Mesendoderm (in vitro differentiated cells): ENCODE results near the gene CYTH3.
A peak's percentile ranks its signal among the peaks of the same experiment; 100 is the strongest.

Experiments
- DNase-seq: peaks from one replicate; pipeline ENCODE4 v3.0.0; 2013
- H2AK5ac ChIP-seq: 2 replicates; pipeline ENCODE4 v1.6.1; 2013; ENCODE audit warnings: low read length, inconsistent platforms
- H2BK120ac ChIP-seq: 2 replicates; pipeline ENCODE4 v1.6.1; 2013; ENCODE audit warnings: low read depth, mild to moderate bottlenecking, low read length, moderate library complexity, mixed read lengths
- H2BK15ac ChIP-seq: replicated peaks from 2 replicates; pipeline ENCODE4 v1.6.1; 2013; ENCODE audit warnings: low read depth, mild to moderate bottlenecking, moderate library complexity
- H2BK5ac ChIP-seq: 2 replicates; pipeline ENCODE4 v1.6.1; 2013; ENCODE audit warnings: low read length, inconsistent platforms
- H3K18ac ChIP-seq: 2 replicates; pipeline ENCODE4 v1.6.1; 2013; ENCODE audit warnings: mild to moderate bottlenecking, low read length, mixed read lengths
- H3K23ac ChIP-seq: one replicate; pipeline ENCODE4 v1.6.1; 2013; ENCODE audit warnings: low read length
- H3K27ac ChIP-seq: 2 replicates; pipeline ENCODE4 v1.5.1; 2013; ENCODE audit warnings: low read depth, mild to moderate bottlenecking, inconsistent platforms, low read length, moderate library complexity
- H3K27me3 ChIP-seq: 2 replicates; pipeline ENCODE4 v1.6.1; 2013; ENCODE audit warnings: low read length, control low read depth, mild to moderate bottlenecking, inconsistent platforms; ENCODE audit not compliant: insufficient read depth, poor library complexity
- H3K36me3 ChIP-seq: 2 replicates; pipeline ENCODE4 v1.6.1; 2013; ENCODE audit warnings: low read length, inconsistent platforms; ENCODE audit not compliant: control insufficient read depth, insufficient read depth
- H3K4ac ChIP-seq: one replicate; pipeline ENCODE4 v1.6.1; 2013; ENCODE audit warnings: low read depth, mild to moderate bottlenecking, low read length, moderate library complexity
- H3K4me1 ChIP-seq: 2 replicates; pipeline ENCODE4 v1.6.1; 2013; ENCODE audit warnings: low read depth, low read length, inconsistent platforms; ENCODE audit not compliant: control insufficient read depth
- H3K4me2 ChIP-seq: 2 replicates; pipeline ENCODE4 v1.6.1; 2013; ENCODE audit warnings: low read length
- H3K4me3 ChIP-seq: 2 replicates; pipeline ENCODE4 v1.5.1; 2013; ENCODE audit warnings: mild to moderate bottlenecking, low read length
- H3K56ac ChIP-seq: one replicate; pipeline ENCODE4 v1.6.1; 2013; ENCODE audit warnings: low read length
- H3K79me1 ChIP-seq: 2 replicates; pipeline ENCODE4 v1.6.1; 2013; ENCODE audit warnings: low read length, inconsistent platforms
- H3K79me2 ChIP-seq: 2 replicates; pipeline ENCODE4 v1.6.1; 2013; ENCODE audit warnings: mild to moderate bottlenecking, low read length; ENCODE audit not compliant: control insufficient read depth, insufficient read depth
- H3K9ac ChIP-seq: 2 replicates; pipeline ENCODE4 v1.6.1; 2013; ENCODE audit warnings: low read length, inconsistent platforms
- H4K5ac ChIP-seq: one replicate; pipeline ENCODE4 v1.6.1; 2013; ENCODE audit warnings: low read length
- H4K8ac ChIP-seq: one replicate; pipeline ENCODE4 v1.6.1; 2013; ENCODE audit warnings: low read depth, mild to moderate bottlenecking, control low read depth, low read length, moderate library complexity
- WGBS: extraction: QIAGEN DNeasy Blood & Tissue Kit; methylation state at CpG from one replicate; pipeline ENCODE4 v1.1.7; 2013; ENCODE audit warnings: low lambda C conversion rate, missing lambda C conversion rate; ENCODE audit not compliant: insufficient coverage; ENCODE audit errors: extremely low coverage; 5-methylcytosine and 5-hydroxymethylcytosine counted together

CYTH3 gene

DNA sequence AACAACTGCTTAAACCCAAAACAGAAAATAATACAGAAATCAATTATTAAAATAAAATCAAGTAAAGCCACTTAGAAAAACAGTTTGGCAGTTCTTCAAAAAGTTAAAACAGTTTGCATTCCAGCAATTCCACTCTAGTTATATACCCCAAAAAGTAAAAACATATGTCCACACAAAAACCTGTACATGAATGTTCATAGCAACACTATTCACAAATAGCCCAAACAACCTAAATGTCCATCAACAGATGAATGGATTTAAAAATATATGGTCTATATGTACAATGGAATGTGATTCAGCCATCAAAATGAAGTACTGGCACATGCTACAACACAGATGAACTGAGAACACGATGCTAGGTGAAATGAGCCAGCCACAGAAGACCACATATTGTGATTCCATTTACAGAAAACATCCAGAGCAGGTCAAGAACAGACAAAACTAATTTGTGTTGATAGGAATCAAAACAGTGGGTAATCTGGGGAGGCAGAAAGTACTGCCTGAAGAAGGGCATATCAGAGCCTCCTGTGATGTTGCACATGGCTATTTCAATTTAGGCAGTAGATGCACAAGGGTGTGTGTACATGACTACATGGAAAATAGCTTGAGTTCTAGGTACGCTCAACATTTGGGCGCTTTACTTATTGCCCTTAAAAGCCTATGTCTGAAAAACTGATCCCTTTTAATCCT, 66.3 kb downstream of the CYTH3 start:
- Histone ChIP-seq H3K4ac (no peak overlapping the region), H2BK5ac (no peak overlapping the region), H3K56ac (no peak overlapping the region), H2BK120ac (no peak overlapping the region), H3K4me3 (no peak overlapping the region), H3K27me3 (no peaks in the 10 kb centered on the region), H3K36me3 (no peaks in the 10 kb centered on the region), H3K27ac (no peak overlapping the region), H4K8ac (no peak overlapping the region), H3K79me2 (no peaks in the 10 kb centered on the region), H2AK5ac (no peak overlapping the region), H2BK15ac (no peak overlapping the region), H3K23ac (no peak overlapping the region), H3K79me1 (peaks cover 1% of the 10 kb centered on the region), H3K4me1 (no peaks in the 10 kb centered on the region), H3K4me2 (no peak overlapping the region), H3K18ac (no peak overlapping the region), H3K9ac (no peak overlapping the region), H4K5ac (no peak overlapping the region)
- no CpG with 5 or more reads among the region's 3 CpGs for WGBS
- DNase-seq: no peak

DNA sequence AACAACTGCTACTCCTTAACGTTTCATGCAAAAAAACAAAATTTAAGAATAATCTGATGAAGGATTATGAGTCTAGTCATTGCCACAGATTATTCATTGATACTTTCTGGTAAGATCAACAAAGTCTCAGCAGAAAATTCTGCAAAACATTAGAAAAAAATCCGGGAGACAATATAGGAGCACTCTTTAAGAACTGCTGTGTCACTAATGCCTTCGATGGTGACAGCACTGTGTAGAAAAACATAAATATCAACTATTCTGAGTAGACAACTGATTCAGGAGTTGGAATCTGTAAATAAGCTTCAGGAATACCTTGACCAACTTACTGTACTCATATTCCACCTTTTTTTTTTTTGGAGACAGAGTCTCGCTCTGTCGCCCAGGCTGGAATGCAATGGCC, 69.0 kb downstream of the CYTH3 start:
- H2BK5ac ChIP-seq: no peak overlapping the region
- no peak overlapping the region for H3K18ac ChIP-seq
- no peak overlapping the region for H3K23ac ChIP-seq
- no peak overlapping the region for H3K56ac ChIP-seq
- H3K36me3 ChIP-seq: no peaks in the 10 kb centered on the region
- H3K9ac ChIP-seq: no peak overlapping the region
- WGBS: no CpG with 5 or more reads among the region's 5 CpGs
- no peak overlapping the region for H3K27ac ChIP-seq
- H2AK5ac ChIP-seq: no peak overlapping the region
- no peak overlapping the region for H4K8ac ChIP-seq
- H4K5ac ChIP-seq: no peak overlapping the region
- DNase-seq: no peak
- H3K27me3 ChIP-seq: no peaks in the 10 kb centered on the region
- H3K4me1 ChIP-seq: peaks cover 3% of the 10 kb centered on the region
- H3K4ac ChIP-seq: no peak overlapping the region
- no peaks in the 10 kb centered on the region for H3K79me2 ChIP-seq
- no peak overlapping the region for H3K4me3 ChIP-seq
- H2BK15ac ChIP-seq: no peak overlapping the region
- H3K79me1 ChIP-seq: no peaks in the 10 kb centered on the region
- H2BK120ac ChIP-seq: no peak overlapping the region
- H3K4me2 ChIP-seq: no peak overlapping the region

DNA sequence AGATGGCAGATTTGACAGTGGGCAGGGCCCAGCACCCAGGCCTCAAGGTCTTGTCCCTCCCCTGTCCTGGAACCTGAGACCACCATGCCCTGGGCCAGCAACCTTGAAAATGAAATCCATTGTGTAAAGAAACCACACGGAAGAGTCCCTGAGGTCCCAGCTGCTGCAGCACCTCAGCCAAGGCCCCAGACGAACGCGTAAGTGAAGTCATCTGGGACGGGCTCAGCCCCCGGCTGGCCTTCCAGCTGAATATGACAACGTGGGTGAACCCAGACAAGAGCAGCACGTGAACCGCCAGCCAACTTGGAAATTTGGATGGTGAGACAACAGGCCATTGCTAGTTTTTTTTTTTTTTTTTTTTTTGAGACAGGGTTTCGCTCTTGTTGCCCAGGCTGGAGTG, 70.3 kb downstream of the CYTH3 start:
- H3K27ac ChIP-seq: no peak overlapping the region
- no peak overlapping the region for H3K23ac ChIP-seq
- H3K4ac ChIP-seq: no peak overlapping the region
- H3K56ac ChIP-seq: no peak overlapping the region
- H4K5ac ChIP-seq: no peak overlapping the region
- no peaks in the 10 kb centered on the region for H3K79me2 ChIP-seq
- H2BK15ac ChIP-seq: no peak overlapping the region
- H2AK5ac ChIP-seq: no peak overlapping the region
- H3K79me1 ChIP-seq: no peaks in the 10 kb centered on the region
- H3K4me3 ChIP-seq: no peak overlapping the region
- H2BK120ac ChIP-seq: no peak overlapping the region
- no peak overlapping the region for H4K8ac ChIP-seq
- H3K4me2 ChIP-seq: no peak overlapping the region
- H2BK5ac ChIP-seq: no peak overlapping the region
- H3K36me3 ChIP-seq: no peaks in the 10 kb centered on the region
- no peak overlapping the region for H3K18ac ChIP-seq
- DNase-seq: no peak
- H3K4me1 ChIP-seq: peaks cover 3% of the 10 kb centered on the region
- H3K27me3 ChIP-seq: no peaks in the 10 kb centered on the region
- H3K9ac ChIP-seq: no peak overlapping the region
- no CpG with 5 or more reads among the region's 10 CpGs for WGBS

DNA sequence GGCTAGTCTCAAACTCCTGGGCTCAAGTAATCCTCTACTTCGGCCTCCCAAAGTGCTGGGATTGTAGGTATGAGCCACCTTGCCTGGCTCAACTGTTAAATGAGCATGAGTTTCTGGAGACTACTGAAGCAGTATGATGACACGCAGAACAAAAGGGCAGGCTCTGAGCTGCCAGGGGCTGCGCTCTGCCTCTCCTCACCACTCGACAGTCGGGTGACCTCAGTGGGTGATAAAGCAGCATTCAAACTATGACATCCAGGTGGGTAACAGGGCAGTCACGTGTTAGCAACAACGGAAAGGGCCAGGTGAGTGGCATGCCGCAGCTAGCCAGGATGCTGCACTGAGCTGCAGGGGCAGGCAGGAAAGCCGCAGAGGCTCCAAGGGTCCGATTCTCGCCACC, 71.5 kb downstream of the CYTH3 start:
- H3K36me3 ChIP-seq: no peaks in the 10 kb centered on the region
- no peak overlapping the region for H3K4ac ChIP-seq
- H3K9ac ChIP-seq: no peak overlapping the region
- H3K79me2 ChIP-seq: no peaks in the 10 kb centered on the region
- H2BK5ac ChIP-seq: no peak overlapping the region
- no peaks in the 10 kb centered on the region for H3K27me3 ChIP-seq
- no peak overlapping the region for H3K4me2 ChIP-seq
- H4K5ac ChIP-seq: no peak overlapping the region
- no peak overlapping the region for H3K18ac ChIP-seq
- H3K27ac ChIP-seq: no peak overlapping the region
- H3K4me1 ChIP-seq: peaks cover 3% of the 10 kb centered on the region
- no peak overlapping the region for H3K23ac ChIP-seq
- no peak overlapping the region for H3K4me3 ChIP-seq
- peak overlapping the region; percentile 2 for H3K56ac ChIP-seq
- no CpG with 5 or more reads among the region's 11 CpGs for WGBS
- no peak overlapping the region for H2BK15ac ChIP-seq
- no peak for DNase-seq
- H2AK5ac ChIP-seq: no peak overlapping the region
- H4K8ac ChIP-seq: no peak overlapping the region
- no peak overlapping the region for H2BK120ac ChIP-seq
- no peaks in the 10 kb centered on the region for H3K79me1 ChIP-seq

DNA sequence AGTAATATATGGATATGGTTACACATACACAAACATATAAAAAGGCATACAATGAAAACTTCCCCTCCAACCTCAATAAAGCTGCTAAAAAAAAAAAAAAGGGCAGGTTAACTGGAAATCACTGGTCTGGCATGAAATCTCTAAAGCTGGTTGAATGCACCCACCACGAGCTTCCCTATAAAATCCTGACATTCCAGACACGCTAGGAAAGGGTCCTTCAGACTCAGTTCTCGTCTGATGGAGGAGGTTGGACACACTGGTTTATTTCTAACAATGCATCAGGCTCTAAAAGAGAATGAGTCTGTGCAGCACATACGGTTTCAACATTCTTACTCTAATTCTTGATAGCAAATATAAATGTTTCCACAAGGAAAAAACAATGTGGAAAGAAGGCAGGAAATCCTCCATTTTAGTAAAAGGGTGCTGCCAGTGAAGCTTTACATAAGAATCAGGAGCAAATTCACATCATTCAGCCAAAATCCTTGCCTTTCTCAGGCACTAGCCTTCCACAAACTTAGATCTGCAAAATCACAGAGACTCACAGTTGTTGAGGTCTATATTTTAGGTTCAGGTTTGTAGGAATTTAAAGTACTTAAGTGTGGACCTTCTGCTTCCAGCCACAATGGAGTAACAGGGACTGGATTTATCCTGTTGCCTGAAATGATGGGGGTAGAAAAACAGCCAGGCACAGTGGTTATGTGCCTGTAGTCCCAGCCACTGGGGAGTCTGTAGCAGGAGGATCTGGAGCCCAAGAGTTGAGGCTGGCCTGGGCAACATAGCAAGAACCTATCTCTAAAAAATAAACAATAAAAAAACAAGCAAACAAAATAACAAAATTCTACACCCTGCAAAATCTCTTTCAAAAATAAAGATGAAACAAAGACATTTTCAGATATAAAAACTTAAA, 73.5 kb downstream of the CYTH3 start:
- H3K27ac ChIP-seq: no peak overlapping the region
- H4K8ac ChIP-seq: no peak overlapping the region
- H2BK5ac ChIP-seq: no peak overlapping the region
- H2BK15ac ChIP-seq: no peak overlapping the region
- H2BK120ac ChIP-seq: no peak overlapping the region
- no peak overlapping the region for H4K5ac ChIP-seq
- no peak overlapping the region for H2AK5ac ChIP-seq
- H3K18ac ChIP-seq: no peak overlapping the region
- H3K23ac ChIP-seq: no peak overlapping the region
- no peak overlapping the region for H3K9ac ChIP-seq
- no peak overlapping the region for H3K56ac ChIP-seq
- peaks cover 3% of the 10 kb centered on the region for H3K4me1 ChIP-seq
- peak; percentile 30 for DNase-seq
- no CpG with 5 or more reads among the region's 4 CpGs for WGBS
- no peaks in the 10 kb centered on the region for H3K79me2 ChIP-seq
- no peaks in the 10 kb centered on the region for H3K36me3 ChIP-seq
- no peak overlapping the region for H3K4me3 ChIP-seq
- no peak overlapping the region for H3K4me2 ChIP-seq
- H3K27me3 ChIP-seq: no peaks in the 10 kb centered on the region
- no peaks in the 10 kb centered on the region for H3K79me1 ChIP-seq
- H3K4ac ChIP-seq: no peak overlapping the region
